Mesothelial cell of epicardium (in vitro differentiated cells): ENCODE results near the gene APOA1. TPM values are rescaled to one million over a fixed set of nuclear protein-coding genes. Genes with fewer than 3 reads are reported as not detected.

ENCODE experiments used
- DNase-seq, 2 experiments: peaks; one replicate each; pipeline ENCODE4 v3.0.0; 2021; ENCODE audit warnings: low spot score in 2 of 2; ENCODE audit not compliant: unreplicated experiment in 2 of 2
- H3K27ac Mint-ChIP-seq: 2 replicates; pipeline ENCODE4 v1.8.0; 2021; ENCODE audit warnings: mixed read lengths
- H3K27me3 Mint-ChIP-seq: 2 replicates; pipeline ENCODE4 v1.8.0; 2021; ENCODE audit warnings: low read depth, mixed read lengths
- H3K36me3 Mint-ChIP-seq: 2 replicates; pipeline ENCODE4 v1.8.0; 2021; ENCODE audit warnings: mixed read lengths
- H3K4me1 Mint-ChIP-seq: 2 replicates; pipeline ENCODE4 v1.8.0; 2021; ENCODE audit warnings: mixed read lengths
- H3K4me3 Mint-ChIP-seq: 2 replicates; pipeline ENCODE4 v1.8.0; 2021; ENCODE audit warnings: mild to moderate bottlenecking, moderate library complexity, mixed read lengths
- H3K9me3 Mint-ChIP-seq: 2 replicates; pipeline ENCODE4 v1.8.0; 2021; ENCODE audit warnings: mixed read lengths
- CTCF ChIP-seq: fragments of 200-600 bp; sonication (generic); IDR thresholded peaks from one replicate; pipeline ENCODE4 v1.5.0; 2021; ENCODE audit warnings: antibody characterized with exemption; ENCODE audit not compliant: unreplicated experiment
- total RNA-seq: library from RNA; stranded (reverse); gene quantifications from 3 replicates; pipeline ENCODE4 v1.2.1, GENCODE V29; 2021

APOA1 gene
- total RNA-seq, 1 donor from 2014 or later = 0.65 TPM

GRCh38 chr11:116862951-116863350 is 25.5 kb upstream of the APOA1 start:
- DNase-seq = no peak
- no peak overlapping the region for H3K27ac Mint-ChIP-seq
- no peak for TF ChIP-seq CTCF
- H3K4me3 Mint-ChIP-seq = no peak overlapping the region
- peaks cover 55% of the 10 kb centered on the region for H3K36me3 Mint-ChIP-seq
- H3K9me3 Mint-ChIP-seq = no peaks in the 10 kb centered on the region
- H3K27me3 Mint-ChIP-seq = no peaks in the 10 kb centered on the region
- H3K4me1 Mint-ChIP-seq = no peaks in the 10 kb centered on the region

DNA sequence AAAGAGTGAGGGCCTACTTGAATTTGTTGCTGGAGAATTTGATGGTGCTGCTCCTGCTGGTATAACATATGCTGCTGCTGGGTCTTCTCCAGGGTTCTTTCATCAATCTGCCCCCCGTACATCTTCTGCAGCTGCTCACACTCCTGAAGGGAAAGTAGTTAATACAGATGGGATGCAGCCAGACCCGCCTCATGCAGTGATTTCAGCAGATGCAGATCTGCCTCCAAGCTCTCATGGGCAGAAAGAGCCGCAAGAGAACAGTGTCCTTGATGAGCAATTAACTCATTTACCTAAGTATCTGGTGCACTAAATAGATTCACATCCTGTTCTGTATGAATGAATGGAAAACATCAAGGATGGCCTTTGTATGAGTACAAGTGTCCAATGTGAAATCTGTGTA is 24.8 kb upstream of the APOA1 start:
- H3K4me3 Mint-ChIP-seq = no peak overlapping the region
- H3K27me3 Mint-ChIP-seq = no peaks in the 10 kb centered on the region
- H3K27ac Mint-ChIP-seq = no peak overlapping the region
- TF ChIP-seq CTCF = no peak
- no peaks in the 10 kb centered on the region for H3K4me1 Mint-ChIP-seq
- H3K36me3 Mint-ChIP-seq = peaks cover 57% of the 10 kb centered on the region
- no peak for DNase-seq
- H3K9me3 Mint-ChIP-seq = no peaks in the 10 kb centered on the region

GRCh38 chr11:116861539-116861938 is 24.1 kb upstream of the APOA1 start:
- Mint-ChIP-seq H3K27me3 (no peaks in the 10 kb centered on the region), H3K36me3 (peaks cover 60% of the 10 kb centered on the region), H3K27ac (no peak overlapping the region), H3K4me1 (no peaks in the 10 kb centered on the region), H3K9me3 (no peaks in the 10 kb centered on the region), H3K4me3 (no peak overlapping the region)
- DNase-seq = no peak
- TF ChIP-seq CTCF = no peak

DNA sequence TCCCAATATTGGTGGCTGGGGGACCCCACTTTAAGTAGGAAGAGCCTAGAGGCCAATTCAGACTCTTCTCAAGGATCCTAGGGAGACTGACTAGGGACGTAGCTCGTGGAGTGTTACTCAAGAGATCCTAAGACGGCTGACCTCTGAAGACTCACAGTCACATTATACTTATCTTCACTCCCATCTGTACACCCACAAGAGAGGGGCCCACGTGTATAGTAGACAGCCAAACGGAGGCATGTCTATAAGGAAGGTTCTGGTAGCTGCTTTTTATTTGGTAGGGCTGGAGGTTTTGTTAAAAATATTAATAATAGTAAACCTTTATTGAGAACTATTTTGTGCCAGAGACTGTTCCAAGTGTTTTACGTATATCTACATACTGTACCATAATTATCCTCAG is 22.9 kb upstream of the APOA1 start:
- Mint-ChIP-seq H3K27ac (no peak overlapping the region), H3K4me3 (no peak overlapping the region), H3K4me1 (no peaks in the 10 kb centered on the region), H3K27me3 (no peaks in the 10 kb centered on the region), H3K9me3 (no peaks in the 10 kb centered on the region), H3K36me3 (peaks cover 63% of the 10 kb centered on the region)
- no peak for DNase-seq
- no peak for TF ChIP-seq CTCF

DNA sequence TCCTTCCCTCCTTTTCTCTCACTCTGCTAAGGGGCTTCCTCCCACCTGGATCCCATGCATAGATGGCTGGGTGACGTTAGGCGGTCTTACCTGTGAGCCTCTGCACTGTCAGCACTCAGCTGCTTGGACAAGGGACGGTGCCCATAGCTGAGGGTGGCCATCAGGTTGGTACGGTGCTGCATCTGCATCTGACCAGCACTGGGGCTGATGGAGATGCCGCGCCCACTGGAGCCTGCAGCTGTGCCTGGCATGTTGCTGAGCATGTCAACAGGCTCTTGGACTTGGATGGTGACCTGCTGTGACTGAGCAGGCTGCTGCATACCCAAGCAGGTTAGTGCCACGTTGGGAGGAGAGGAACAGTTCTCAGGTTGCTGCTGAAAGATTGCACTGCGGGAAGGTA is 21.8 kb upstream of the APOA1 start:
- no peaks in the 10 kb centered on the region for H3K9me3 Mint-ChIP-seq
- H3K36me3 Mint-ChIP-seq = peaks cover 65% of the 10 kb centered on the region
- no peak for DNase-seq
- H3K4me1 Mint-ChIP-seq = no peaks in the 10 kb centered on the region
- no peaks in the 10 kb centered on the region for H3K27me3 Mint-ChIP-seq
- no peak overlapping the region for H3K4me3 Mint-ChIP-seq
- TF ChIP-seq CTCF = no peak
- no peak overlapping the region for H3K27ac Mint-ChIP-seq

GRCh38 chr11:116857936-116858335 is 20.5 kb upstream of the APOA1 start:
- H3K27ac Mint-ChIP-seq = no peak overlapping the region
- H3K4me3 Mint-ChIP-seq = no peak overlapping the region
- peaks cover 61% of the 10 kb centered on the region for H3K36me3 Mint-ChIP-seq
- no peaks in the 10 kb centered on the region for H3K27me3 Mint-ChIP-seq
- TF ChIP-seq CTCF = no peak
- H3K9me3 Mint-ChIP-seq = no peaks in the 10 kb centered on the region
- no peak for DNase-seq
- H3K4me1 Mint-ChIP-seq = no peaks in the 10 kb centered on the region
